SK-N-SH (cell line): ENCODE data around the gene HOXD11.

ENCODE experiments used
- FOXM1 ChIP-seq: IDR thresholded peaks from 2 replicates; pipeline ENCODE4 v1.4.0; 2012; ENCODE audit warnings: low read depth, mild to moderate bottlenecking
- TF ChIP-seq, protein P1 (sequence below): fragments of 200-600 bp; sonication (generic); IDR thresholded peaks from 2 replicates; pipeline ENCODE4 v1.6.1; 2017; ENCODE audit warnings: antibody characterized with exemption, mild to moderate bottlenecking, moderate library complexity

DNA sequence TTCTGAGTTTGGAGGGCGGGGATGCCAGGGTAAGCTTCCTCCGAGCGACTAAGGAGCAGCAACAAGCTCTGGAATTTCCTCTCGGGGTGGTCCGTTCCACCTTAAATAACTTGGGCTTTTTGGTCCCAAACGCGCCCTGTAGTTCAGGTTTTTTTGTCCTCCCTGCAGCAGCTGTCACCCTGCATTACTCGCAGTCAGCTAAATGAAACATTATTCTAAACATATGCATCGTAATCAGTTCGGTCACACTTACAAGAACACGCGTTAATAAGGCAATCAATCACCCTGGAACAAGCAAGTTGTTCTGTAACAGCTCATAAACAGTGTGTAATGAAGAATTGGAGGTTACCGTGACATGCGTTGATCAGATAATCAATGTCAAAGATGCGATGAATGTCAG, 31.6 kb upstream of the HOXD11 start:
- TF ChIP-seq, protein P1, sequence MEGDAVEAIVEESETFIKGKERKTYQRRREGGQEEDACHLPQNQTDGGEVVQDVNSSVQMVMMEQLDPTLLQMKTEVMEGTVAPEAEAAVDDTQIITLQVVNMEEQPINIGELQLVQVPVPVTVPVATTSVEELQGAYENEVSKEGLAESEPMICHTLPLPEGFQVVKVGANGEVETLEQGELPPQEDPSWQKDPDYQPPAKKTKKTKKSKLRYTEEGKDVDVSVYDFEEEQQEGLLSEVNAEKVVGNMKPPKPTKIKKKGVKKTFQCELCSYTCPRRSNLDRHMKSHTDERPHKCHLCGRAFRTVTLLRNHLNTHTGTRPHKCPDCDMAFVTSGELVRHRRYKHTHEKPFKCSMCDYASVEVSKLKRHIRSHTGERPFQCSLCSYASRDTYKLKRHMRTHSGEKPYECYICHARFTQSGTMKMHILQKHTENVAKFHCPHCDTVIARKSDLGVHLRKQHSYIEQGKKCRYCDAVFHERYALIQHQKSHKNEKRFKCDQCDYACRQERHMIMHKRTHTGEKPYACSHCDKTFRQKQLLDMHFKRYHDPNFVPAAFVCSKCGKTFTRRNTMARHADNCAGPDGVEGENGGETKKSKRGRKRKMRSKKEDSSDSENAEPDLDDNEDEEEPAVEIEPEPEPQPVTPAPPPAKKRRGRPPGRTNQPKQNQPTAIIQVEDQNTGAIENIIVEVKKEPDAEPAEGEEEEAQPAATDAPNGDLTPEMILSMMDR = no peak
- no peak for TF ChIP-seq FOXM1
